Sigmoid colon (tissue), 7 donors: ENCODE measurements around the gene MAP3K8. TPM values are rescaled to one million over a fixed set of nuclear protein-coding genes. Genes with fewer than 3 reads are reported as not detected.

Experiments used
- DNase-seq: peaks from one replicate; pipeline ENCODE4 v3.0.0-alpha.2; 2019
- H3K27ac ChIP-seq, 4 donors: fragments of 200-600 bp; sonication (generic); one replicate each; pipeline ENCODE4 v1.5.1; 2016 to 2019; ENCODE audit warnings: mild to moderate bottlenecking in 1 of 4
- H3K27me3 ChIP-seq, 3 donors: fragments of 200-600 bp; sonication (generic); one replicate each; pipeline ENCODE4 v1.5.1; 2019; ENCODE audit warnings: mild to moderate bottlenecking in 1 of 3
- H3K36me3 ChIP-seq, 4 donors: fragments of 200-600 bp; sonication (generic); one replicate each; pipeline ENCODE4 v1.5.1; 2016 to 2019
- H3K4me1 ChIP-seq, 4 donors: fragments of 200-600 bp; sonication (generic); one replicate each; pipeline ENCODE4 v1.5.1; 2017 to 2019
- H3K4me3 ChIP-seq, 4 donors: fragments of 200-600 bp; sonication (generic); one replicate each; pipeline ENCODE4 v1.5.1; 2017 to 2019; ENCODE audit warnings: mild to moderate bottlenecking in 2 of 4, moderate library complexity in 1 of 4
- H3K9me3 ChIP-seq, 4 donors: fragments of 200-600 bp in 3 of 4; sonication (generic) in 3 of 4; one replicate each; pipeline versions ENCODE4 v1.5.1 to v1.6.1; 2013 to 2019
- CTCF ChIP-seq, 4 experiments: fragments of 450-650 bp in 3 of 4; fragments of 200-600 bp in 1 of 4; IDR thresholded peaks; one replicate each; pipeline ENCODE4 v1.5.1; 2016 to 2019; ENCODE audit warnings: antibody characterized with exemption in 4 of 4, mild to moderate bottlenecking in 3 of 4, moderate library complexity in 2 of 4
- EP300 ChIP-seq, 4 donors: sonication (generic); formaldehyde crosslinking; IDR thresholded peaks; one replicate each; pipeline ENCODE4 v1.6.1; 2017; ENCODE audit warnings: antibody characterized with exemption in 4 of 4
- POLR2A ChIP-seq, 2 donors: fragments of 450-650 bp; IDR thresholded peaks; one replicate each; pipeline ENCODE4 v1.6.1; 2016; ENCODE audit warnings: antibody characterized with exemption in 2 of 2, mild to moderate bottlenecking in 2 of 2, moderate library complexity in 2 of 2
- POLR2AphosphoS5 ChIP-seq, 4 donors: sonication (generic); formaldehyde crosslinking; IDR thresholded peaks; one replicate each; pipeline ENCODE4 v1.6.1; 2017; ENCODE audit warnings: antibody characterized with exemption in 4 of 4
- WGBS, 2 donors: extraction: QIAGEN DNeasy Blood & Tissue Kit; methylation state at CpG; one replicate each; pipeline ENCODE4 v1.1.7; 2013; 5-methylcytosine and 5-hydroxymethylcytosine counted together
- intact Hi-C: fragments of 100-400 bp; cut with DNase I; formaldehyde crosslinking; loops from one replicate; pipeline ENCODE4 v1.15.1; 2023
- polyA plus RNA-seq, 3 donors: library from polyadenylated mRNA; stranded (reverse); fragments of 200-250 nt; gene quantifications; one replicate each; pipeline ENCODE4 v1.2.3, GENCODE V29; 2013
- total RNA-seq, 4 donors: library from RNA; depleted of rRNA; stranded (reverse); fragments of >200 nt; gene quantifications; one replicate each; pipeline ENCODE4 v1.1.0, GENCODE V29; 2016
- donor health status: healthy with polysubstance abuse.
- donor health status: Bipolar disorder and iron deficiency.
- donor health status: healthy.

MAP3K8 gene
- total and polyA plus RNA-seq, 7 donors: 6.0 to 66.5 (median 16.9) TPM

- TF ChIP-seq EP300 (IDR thresholded peaks at IDR 0.05): no peak
- TF ChIP-seq CTCF (IDR thresholded peaks at IDR 0.05): no peak
- no peak for TF ChIP-seq POLR2AphosphoS5 (IDR thresholded peaks at IDR 0.05)
- no peak for TF ChIP-seq POLR2A (IDR thresholded peaks at IDR 0.05)
- H3K36me3 ChIP-seq: no peaks in the 10 kb centered on the region
- H3K27me3 ChIP-seq: no peaks in the 10 kb centered on the region
- peaks cover 0 to 10% (median 6%) of the 10 kb centered on the region in 4 donors for H3K4me1 ChIP-seq
- WGBS, 2 donors: 74% methylated on average over 8 of the region's 8 CpGs
- peak overlapping the region; percentile 14 to 53 (median 32) for H3K27ac ChIP-seq
- no peaks in the 10 kb centered on the region for H3K9me3 ChIP-seq
- H3K4me3 ChIP-seq: no peak overlapping the region
- no peak for DNase-seq
- intact Hi-C loops: no loop called here
Measured at GRCh38 chr10:30505543-30506298, 71.7 kb downstream of the MAP3K8 start.

- no peaks in the 10 kb centered on the region for H3K36me3 ChIP-seq
- no peaks in the 10 kb centered on the region for H3K9me3 ChIP-seq
- no peak overlapping the region for H3K4me3 ChIP-seq
- H3K27ac ChIP-seq: no peak overlapping the region
- TF ChIP-seq EP300 (IDR thresholded peaks at IDR 0.05) (no peak), CTCF (IDR thresholded peaks at IDR 0.05) (no peak), POLR2AphosphoS5 (IDR thresholded peaks at IDR 0.05) (no peak)
- intact Hi-C loops: no loop called here
- H3K4me1 ChIP-seq: peaks cover 0 to 13% (median 12%) of the 10 kb centered on the region in 4 donors
- no peak for DNase-seq
- H3K27me3 ChIP-seq: no peaks in the 10 kb centered on the region
- WGBS, 2 donors: 86 to 87% methylated on average over 3 of the region's 3 CpGs
Measured at GRCh38 chr10:30509508-30509907, 75.5 kb downstream of the MAP3K8 start.

GRCh38 chr10:30510184-30510931 lies 76.4 kb downstream of the MAP3K8 start:
- peaks cover 0 to 13% (median 12%) of the 10 kb centered on the region in 4 donors for H3K4me1 ChIP-seq
- H3K9me3 ChIP-seq: no peaks in the 10 kb centered on the region
- WGBS, 2 donors: 70 to 71% methylated on average over 8 of the region's 8 CpGs
- intact Hi-C loops: no loop called here
- H3K4me3 ChIP-seq: no peak overlapping the region
- no peaks in the 10 kb centered on the region for H3K27me3 ChIP-seq
- TF ChIP-seq POLR2A (IDR thresholded peaks at IDR 0.05) (no peak), POLR2AphosphoS5 (IDR thresholded peaks at IDR 0.05) (peak in 2 of 4 donors; percentile 16 to 31), EP300 (IDR thresholded peaks at IDR 0.05) (no peak), CTCF (IDR thresholded peaks at IDR 0.05) (peak in 1 of 4 experiments; percentile 22)
- DNase-seq: peak; percentile 75
- H3K27ac ChIP-seq: peak overlapping the region in 3 of 4 donors; percentile 31 to 57 (median 45)
- no peaks in the 10 kb centered on the region for H3K36me3 ChIP-seq

GRCh38 chr10:30510932-30511700 lies 77.1 kb downstream of the MAP3K8 start:
- Histone ChIP-seq H3K27ac (peak overlapping the region in 3 of 4 donors; percentile 31 to 57 (median 45)), H3K4me1 (peaks cover 0 to 13% (median 12%) of the 10 kb centered on the region in 4 donors), H3K4me3 (no peak overlapping the region), H3K36me3 (no peaks in the 10 kb centered on the region), H3K27me3 (no peaks in the 10 kb centered on the region), H3K9me3 (no peaks in the 10 kb centered on the region)
- intact Hi-C loops: no loop called here
- TF ChIP-seq CTCF (IDR thresholded peaks at IDR 0.05) (no peak), POLR2AphosphoS5 (IDR thresholded peaks at IDR 0.05) (no peak), POLR2A (IDR thresholded peaks at IDR 0.05) (no peak)
- no peak for DNase-seq
- 73 to 85% methylated on average over 4 of the region's 4 CpGs for WGBS, 2 donors

Other genes with a start within 250 kb of the MAP3K8 start
- gene MTPAP, start 84.9 kb upstream of the MAP3K8 start, total RNA-seq: 10 to 100 TPM; 14.3 to 26.1 (median 18.0) TPM
- 1 to 10 TPM; 3.6 to 8.2 (median 4.9) TPM for gene MTPAP, start 84.9 kb upstream of the MAP3K8 start, polyA plus RNA-seq
- gene LYZL2, start 195.6 kb downstream of the MAP3K8 start, total RNA-seq: not detected
- gene LYZL2, start 195.6 kb downstream of the MAP3K8 start, polyA plus RNA-seq: not detected